GM18505 (cell line): ENCODE measurements around the gene SESTD1.
"Not testable (repeated sequence)": the region's sequence is repeated elsewhere in the genome, so short reads cannot be mapped to it uniquely, and the experiment has no call there.

ENCODE experiments used
- ATAC-seq: cut with Tn5 transposase; IDR thresholded peaks from one replicate; pipeline ENCODE4 v1.9.1; 2021; ENCODE audit not compliant: unreplicated experiment
- POLR2A ChIP-seq: IDR thresholded peaks from 4 replicates; pipeline ENCODE4 v1.6.1; 2011; ENCODE audit warnings: borderline replicate concordance; ENCODE audit not compliant: insufficient read depth, insufficient read length; ENCODE audit errors: extremely low read depth

Gene SESTD1

DNA sequence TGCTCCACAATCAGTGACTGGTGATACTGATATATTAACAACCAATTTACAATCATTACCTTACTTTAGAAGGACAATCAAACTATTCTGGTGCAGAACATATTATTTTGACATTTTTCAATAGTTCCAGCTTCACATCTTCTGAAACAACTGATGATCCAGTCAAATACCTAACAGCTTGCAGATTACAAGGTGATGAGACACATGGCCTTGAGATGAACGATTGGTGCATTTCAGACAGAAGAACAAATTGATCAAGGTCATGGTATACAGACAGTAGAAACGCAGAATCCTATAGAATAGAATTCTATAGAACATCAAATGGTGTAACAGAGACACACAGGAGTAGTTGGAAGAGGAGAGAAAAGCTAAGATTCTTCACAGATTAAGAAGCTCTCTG is 24.8 kb downstream of the SESTD1 start:
- TF ChIP-seq POLR2A = no peak
- ATAC-seq = no peak

DNA sequence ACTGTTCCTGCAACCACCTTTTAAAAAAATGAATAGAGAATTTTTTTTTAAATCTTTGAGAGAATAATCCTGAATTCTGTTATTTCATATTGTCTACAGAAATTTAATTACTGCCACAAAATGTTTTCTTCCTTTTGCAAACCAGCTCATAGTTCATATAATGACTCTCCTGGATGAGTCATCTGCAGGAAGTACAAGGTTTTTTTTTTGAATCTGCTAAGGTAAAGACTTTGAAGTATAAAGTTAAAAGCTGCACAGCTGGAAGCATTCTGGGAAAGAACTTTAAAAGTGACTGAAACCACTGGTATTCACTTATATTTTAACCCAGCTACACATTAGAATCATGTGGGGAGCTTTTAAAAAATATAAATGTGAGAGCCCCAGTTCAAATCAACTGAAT is 25.4 kb downstream of the SESTD1 start:
- ATAC-seq = peak; percentile 72
- no peak for TF ChIP-seq POLR2A

DNA sequence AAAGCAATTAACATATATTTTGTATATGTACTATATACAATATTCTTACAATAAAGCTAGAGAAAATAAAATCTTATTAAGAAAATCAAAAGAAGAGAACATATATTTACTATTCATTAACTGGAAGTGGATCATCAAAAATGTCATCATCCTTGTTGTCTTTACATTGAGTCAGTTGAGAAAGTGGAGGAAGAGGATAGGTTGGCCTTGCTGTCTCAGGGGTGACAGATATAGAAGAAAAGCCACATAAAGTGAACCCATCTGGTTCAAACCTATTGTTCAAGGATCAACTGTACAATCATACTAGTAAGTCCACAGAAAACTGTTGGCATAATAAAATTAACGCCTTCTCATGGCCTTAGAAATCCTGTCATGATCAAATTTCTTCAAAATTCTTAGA is 26.6 kb downstream of the SESTD1 start:
- ATAC-seq = no peak
- TF ChIP-seq POLR2A = no peak

DNA sequence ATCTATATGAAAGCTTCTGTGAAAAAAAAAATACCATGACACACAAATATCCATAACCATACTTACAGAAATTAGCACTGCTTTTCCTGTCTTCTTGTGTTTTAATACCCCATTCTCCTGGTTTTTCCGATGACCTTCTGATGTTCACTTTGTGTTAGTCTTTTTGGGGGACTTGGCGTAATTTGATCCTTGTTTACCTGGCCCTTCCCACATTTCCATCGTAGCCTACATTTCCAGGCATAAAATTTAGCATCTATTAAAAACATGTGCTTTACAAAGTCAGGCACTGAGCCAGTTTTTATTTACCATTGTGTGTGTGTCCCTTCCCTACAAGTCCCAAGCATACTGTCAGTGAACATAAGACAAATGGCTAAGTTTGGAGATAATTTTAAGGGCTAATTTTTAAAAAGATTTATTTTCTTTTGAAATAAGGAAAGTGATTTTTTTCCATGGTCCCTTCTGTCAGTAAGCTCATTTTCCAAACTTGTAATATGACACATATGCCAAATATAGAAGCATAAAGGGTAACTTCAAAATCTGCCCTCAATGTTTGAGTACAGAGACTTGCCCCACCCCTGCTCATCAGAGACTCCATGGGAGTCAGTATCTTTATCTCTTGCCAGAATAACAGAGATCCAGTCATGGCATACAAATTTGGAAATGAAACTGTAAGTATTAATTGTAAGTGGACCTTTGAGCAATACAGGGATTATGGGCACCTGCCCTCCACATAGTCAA is 27.3 kb downstream of the SESTD1 start:
- ATAC-seq = no peak
- TF ChIP-seq POLR2A = no peak

DNA sequence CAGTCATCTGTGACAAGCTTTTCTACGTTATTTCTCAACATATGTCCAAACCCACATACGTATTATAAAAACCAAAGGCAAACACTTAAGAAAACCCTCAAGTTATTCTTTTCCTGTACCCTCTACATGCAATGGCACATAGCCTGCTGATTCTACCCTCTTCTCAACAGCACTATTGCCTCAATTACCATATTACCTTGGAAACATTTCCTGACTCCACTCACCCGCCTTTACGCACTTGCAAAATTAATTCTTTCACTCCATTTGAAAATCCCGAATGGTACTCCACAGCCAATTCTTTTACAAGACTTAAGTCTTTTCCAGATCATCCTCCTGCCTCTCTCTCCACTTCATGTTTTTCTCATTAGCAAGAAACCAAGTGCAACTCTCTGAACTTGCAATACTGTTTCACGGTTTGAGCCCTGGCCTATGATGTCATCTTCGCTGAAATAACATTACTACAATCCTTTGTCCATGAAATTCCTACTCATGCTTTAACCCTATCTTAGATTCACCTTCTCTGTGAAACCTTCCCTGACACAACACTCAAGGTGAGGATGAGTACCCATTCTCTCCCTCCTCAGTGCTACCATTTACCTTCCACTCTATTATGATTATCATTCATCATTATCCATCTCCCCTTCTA is 29.0 kb downstream of the SESTD1 start:
- no peak for ATAC-seq
- TF ChIP-seq POLR2A = no peak

DNA sequence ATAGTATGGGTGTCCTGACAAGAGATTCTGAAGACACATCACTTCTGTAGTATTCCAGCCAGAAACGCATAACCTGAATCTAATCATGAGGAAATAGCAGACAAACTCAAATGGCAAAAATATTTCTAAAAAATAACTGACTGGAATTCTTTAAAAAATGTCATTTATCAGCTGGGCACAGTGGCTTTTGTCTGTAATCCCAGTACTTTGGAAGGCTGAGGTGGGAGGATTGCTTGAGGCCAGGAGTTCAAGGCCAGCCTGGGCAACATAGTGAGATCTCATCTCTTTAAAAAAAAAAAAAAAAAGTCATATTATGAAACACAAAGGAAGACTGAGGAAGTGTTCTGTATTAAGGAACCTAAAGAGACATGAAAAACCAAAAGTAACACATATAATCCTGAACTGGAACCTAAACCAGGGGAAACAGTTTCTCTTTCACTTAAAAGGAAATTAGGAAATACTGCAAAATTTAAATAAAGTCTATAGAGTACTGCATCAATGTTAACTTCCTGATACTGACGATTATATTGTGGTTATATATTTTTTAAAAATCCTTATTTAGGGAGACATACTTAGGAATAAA is 29.9 kb downstream of the SESTD1 start:
- no peak for ATAC-seq
- TF ChIP-seq POLR2A = no peak

DNA sequence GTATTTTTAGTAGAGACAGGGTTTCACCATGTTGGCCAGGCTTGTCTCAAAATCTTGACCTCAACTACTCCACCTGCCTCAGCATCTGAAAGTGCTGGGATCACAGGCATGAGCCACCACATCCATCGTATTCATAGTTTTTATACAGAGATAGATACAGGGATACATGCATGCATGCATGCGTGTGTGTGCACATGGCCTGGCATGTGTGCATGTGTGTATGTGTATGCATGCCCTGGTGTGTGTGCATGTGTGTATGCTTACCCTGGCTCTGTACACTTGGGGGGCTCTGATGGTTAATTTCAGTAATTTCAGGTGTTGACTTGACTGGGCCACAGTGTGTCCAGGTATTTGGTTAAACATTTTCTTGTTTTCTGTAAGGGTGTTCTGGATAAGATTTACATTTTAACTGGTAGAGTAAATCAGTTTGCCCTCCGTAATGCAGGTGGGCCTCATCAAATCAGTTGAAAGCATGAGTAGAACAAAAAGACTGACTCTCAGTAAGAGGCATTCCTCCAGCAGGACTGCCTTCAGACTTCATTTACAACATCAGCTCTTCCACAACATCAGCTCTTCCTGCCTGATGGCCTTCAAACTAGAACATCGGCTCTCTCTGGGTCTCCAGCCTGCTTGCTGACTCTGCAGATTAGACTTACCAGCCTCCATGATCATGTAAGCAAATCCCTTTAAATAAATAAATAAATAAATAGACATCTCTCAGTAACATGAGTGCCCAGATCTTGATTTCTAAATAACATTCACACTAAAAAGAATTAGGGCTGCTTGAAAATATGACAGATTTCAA is 30.8 kb downstream of the SESTD1 start:
- no peak for ATAC-seq
- no peak for TF ChIP-seq POLR2A

DNA sequence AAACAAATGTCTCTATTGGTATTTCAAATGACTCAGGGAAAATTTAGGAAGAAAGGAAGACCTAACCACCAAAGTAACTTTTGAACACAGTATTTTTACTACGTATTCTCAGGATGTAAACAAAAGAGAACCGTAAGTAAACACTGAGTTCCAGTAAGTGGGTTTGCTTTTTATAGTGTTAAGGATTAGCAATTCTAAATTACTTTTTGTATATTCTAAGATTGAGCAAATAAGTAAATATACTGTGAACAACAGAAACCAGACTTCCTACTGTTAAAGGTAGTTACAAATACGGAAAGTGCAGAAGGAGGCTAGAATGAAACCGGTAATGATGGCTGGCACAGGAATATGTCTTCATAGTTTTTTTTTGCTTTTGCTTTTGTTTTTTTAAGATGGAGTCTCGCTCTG is 31.5 kb downstream of the SESTD1 start:
- no peak for ATAC-seq

DNA sequence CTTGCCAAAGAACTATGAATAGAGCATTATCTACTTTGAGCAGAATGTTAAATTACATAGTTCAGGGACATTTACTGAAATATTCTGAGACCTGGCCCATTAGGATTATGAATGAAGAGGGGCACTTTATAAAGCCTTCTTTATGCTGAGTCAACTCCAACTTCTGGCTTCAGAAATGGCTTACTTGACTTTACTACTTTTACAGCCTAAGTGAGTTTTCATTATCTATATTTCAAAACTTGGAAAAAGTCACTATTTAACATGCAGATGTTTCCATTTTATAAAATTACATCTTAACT is 37.7 kb downstream of the SESTD1 start:
- ATAC-seq = no peak
- TF ChIP-seq POLR2A = no peak

More for the DNA sequence above, 31.5 kb downstream of the SESTD1 start:
- TF ChIP-seq POLR2A = no peak

DNA sequence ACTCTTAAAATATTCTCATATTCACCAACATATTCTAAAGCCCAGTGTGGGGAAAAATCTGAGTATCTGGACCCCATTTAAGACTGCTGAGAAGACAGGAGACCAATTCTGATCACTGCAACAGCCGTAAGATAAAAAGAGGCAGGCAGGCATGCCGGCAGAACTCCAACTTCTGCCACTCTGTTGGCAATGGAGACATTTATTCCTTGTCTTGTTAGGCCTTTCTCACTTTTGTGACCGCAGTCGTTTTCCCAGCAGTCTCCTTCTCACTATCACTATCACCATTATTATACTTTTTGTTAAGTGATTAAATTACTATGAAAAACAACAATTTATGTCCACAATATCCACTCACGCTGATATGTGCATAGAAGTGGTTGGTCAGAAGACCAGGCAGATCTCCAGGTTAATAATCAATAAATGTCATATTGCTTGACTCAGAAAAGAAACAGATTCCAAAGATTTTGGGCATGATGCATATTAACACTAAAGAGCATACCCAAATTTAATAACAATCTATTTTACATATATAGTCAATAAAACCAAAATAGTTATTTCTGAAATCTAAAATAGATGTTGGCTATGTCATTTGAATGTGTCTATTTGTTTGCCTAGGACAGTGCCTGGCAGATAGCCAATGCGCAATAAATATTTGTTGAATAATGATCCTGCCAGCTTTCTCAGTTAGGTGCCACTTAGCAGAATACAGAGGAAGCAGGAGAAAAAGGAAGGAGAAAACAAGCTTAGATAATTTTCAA is 38.2 kb downstream of the SESTD1 start:
- no peak for ATAC-seq
- TF ChIP-seq POLR2A = no peak

DNA sequence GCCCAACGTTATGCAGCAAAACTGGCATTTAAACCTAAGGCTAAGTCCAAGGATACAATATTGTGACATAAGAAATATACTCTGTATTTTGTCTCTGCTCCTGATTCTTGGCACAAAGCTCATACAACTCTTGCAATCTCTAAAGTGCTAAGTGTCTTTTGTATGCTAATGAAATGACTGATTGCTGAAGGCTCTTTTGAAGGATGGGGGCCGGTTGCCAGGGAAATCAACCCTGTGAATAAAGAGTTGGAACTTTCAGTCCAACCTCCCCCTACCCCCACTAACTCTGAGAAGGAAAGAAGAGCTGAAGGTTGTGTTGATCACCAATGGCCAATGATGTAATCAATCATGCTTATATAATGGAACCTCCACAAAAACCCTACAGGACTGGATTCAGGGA is 40.3 kb downstream of the SESTD1 start:
- TF ChIP-seq POLR2A = no peak
- no peak for ATAC-seq

DNA sequence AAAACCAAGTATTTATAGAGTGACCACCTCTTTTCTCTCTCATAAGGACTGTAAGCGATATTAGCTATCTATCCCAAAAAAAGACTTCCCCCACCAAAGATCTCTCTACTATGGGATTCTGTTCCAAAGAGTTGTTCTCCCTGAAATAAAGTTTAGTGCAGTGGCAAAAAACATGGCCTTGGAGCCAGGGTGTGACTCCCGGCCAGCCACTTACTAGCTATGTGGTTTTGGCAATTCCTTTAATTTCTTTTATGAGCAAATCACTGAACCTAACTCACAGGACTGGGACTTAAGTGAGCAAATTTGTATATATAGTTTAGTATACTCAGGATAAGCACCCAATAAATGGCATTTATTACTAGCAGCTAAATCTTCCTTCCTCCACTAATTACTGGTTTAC is 42.6 kb downstream of the SESTD1 start:
- no peak for TF ChIP-seq POLR2A
- ATAC-seq = no peak

DNA sequence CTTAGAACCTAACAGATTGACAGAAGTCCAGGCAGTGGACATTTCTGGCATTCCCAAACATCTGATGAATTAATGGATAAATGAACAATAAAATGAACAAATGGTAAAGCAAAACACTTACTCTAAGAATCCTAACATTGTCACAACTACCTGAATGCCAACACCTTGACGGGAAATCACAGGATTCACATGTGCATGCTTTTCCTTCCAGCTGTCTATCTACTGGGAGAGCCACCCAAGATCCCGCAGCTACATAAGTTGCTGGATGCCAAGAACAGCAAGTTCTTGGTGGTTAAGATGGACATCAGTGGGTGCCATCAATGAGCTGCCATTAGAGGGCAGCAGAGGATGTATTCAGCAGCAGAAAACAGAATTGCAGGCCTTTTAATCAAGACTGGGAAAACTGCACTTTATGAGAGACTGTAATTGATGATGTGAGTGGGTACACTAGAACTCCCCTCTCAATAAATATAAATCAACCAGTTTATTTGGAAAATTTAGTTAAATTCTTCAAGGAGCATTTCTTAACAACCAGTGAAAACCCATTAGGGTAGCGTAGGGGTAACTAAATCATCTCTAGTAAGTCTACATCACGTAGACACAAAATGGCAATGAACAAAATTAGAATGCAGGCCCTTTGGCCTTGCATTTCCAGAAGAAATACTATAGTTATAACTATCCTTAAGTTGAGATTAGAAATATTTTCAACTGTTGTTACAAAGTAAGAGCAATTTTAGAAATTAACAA is 45.6 kb downstream of the SESTD1 start:
- no peak for ATAC-seq
- no peak for TF ChIP-seq POLR2A

DNA sequence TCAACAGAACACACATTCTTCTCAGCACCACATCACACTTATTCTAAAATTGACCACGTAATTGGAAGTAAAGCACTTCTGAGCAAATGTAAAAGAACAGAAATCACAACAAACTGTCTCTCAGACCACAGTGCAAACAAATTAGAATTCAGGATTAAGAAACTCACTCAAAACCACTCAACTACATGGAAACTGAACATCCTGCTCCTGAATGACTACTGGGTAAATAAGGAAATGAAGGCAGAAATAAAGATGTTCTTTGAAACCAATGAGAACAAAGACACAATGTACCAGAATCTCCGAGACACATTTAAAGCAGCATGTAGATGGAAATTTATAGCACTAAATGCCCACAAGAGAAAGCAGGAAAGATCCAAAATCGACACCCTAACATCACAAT is 50.0 kb downstream of the SESTD1 start:
- not testable (repeated sequence) for ATAC-seq
